22Rv1 (cell line): ENCODE data around the gene FGD2.

Experiments used
- ZFX ChIP-seq: fragments of 450-650 bp; IDR thresholded peaks from 2 replicates; pipeline ENCODE4 v1.6.1; 2017; ENCODE audit warnings: antibody characterized with exemption, borderline replicate concordance
- TF ChIP-seq, protein P1 (sequence below): fragments of 450-650 bp; IDR thresholded peaks from 2 replicates; pipeline ENCODE4 v1.5.1; 2017; ENCODE audit warnings: mild to moderate bottlenecking

DNA sequence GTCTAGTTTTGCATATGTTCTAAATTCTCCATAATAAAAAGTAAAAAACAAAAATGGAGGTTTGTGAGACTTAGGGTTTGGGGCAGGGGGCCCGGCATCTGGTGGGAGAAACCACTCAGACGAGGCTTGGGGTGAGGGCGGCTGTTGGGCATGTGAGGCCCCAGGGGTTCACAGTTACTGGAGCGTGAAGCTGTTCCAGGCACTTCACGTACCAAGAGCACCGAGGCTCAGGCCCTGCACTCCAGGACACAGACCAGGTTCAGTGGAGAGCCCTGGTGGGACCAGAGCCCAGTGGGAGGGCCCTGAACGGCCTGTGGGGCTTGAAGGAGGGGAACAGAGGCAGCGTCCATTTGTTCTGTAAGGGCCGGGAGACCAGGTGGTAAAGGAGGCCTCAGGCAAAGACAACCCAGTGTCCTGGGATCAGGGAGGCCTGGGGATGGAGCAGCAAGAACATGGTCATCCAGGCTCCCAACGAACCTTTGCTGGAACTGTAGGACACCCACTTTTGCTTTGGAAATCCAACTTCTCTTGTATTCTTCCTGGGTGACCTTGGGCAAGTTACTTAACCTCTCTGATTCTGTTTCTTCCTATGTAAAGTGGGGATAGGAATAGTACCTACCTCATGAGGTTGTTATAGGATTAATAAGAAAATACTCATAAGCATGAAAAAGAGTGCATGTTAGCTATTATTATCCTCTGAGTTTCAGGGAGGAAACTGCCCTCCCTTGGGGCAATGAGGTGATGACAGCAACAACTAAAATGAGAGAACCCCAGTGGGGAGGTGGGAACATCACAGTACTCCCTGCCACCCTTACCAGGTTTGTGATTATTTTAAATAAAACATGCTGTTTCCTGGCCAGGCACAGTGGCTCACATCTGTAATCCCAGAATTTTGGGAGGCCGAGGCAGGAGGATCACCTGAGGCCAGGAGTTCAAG is 1.1 kb upstream of the FGD2 start:
- TF ChIP-seq, protein P1, sequence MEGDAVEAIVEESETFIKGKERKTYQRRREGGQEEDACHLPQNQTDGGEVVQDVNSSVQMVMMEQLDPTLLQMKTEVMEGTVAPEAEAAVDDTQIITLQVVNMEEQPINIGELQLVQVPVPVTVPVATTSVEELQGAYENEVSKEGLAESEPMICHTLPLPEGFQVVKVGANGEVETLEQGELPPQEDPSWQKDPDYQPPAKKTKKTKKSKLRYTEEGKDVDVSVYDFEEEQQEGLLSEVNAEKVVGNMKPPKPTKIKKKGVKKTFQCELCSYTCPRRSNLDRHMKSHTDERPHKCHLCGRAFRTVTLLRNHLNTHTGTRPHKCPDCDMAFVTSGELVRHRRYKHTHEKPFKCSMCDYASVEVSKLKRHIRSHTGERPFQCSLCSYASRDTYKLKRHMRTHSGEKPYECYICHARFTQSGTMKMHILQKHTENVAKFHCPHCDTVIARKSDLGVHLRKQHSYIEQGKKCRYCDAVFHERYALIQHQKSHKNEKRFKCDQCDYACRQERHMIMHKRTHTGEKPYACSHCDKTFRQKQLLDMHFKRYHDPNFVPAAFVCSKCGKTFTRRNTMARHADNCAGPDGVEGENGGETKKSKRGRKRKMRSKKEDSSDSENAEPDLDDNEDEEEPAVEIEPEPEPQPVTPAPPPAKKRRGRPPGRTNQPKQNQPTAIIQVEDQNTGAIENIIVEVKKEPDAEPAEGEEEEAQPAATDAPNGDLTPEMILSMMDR: no peak
- TF ChIP-seq ZFX: no peak
